Smooth muscle cell (in vitro differentiated cells): ENCODE measurements around the gene CDX2. TPM values are rescaled to one million over a fixed set of nuclear protein-coding genes. Genes with fewer than 3 reads are reported as not detected.

ENCODE experiments used
- DNase-seq: peaks from one replicate; lab custom pipeline; 2025; ENCODE audit not compliant: unreplicated experiment; lab: John Stamatoyannopoulos, UW
- H2AFZ ChIP-seq: fragments of 200-600 bp; sonication (generic); 2 replicates; pipeline ENCODE4 v1.6.0; 2016; ENCODE audit warnings: antibody characterized with exemption, low read depth, mild to moderate bottlenecking
- H3F3A ChIP-seq: fragments of 200-600 bp; sonication (generic); 2 replicates; pipeline ENCODE4 v1.6.0; 2017; ENCODE audit warnings: antibody characterized with exemption, low read depth
- H3K27ac ChIP-seq: fragments of 200-600 bp; sonication (generic); 2 replicates; pipeline ENCODE4 v1.5.1; 2016; ENCODE audit warnings: low read depth, mild to moderate bottlenecking
- H3K27me3 ChIP-seq: fragments of 200-600 bp; sonication (generic); 2 replicates; pipeline ENCODE4 v1.6.1; 2016; ENCODE audit warnings: low read depth, mild to moderate bottlenecking
- H3K36me3 ChIP-seq: fragments of 200-600 bp; sonication (generic); 2 replicates; pipeline ENCODE4 v1.5.1; 2016; ENCODE audit warnings: low read depth
- H3K4me1 ChIP-seq: fragments of 200-600 bp; sonication (generic); 2 replicates; pipeline ENCODE4 v1.5.1; 2016; ENCODE audit warnings: low read depth
- H3K4me2 ChIP-seq: fragments of 200-600 bp; sonication (generic); 2 replicates; pipeline ENCODE4 v1.6.0; 2016; ENCODE audit warnings: mild to moderate bottlenecking
- H3K4me3 ChIP-seq: fragments of 200-600 bp; sonication (generic); 2 replicates; pipeline ENCODE4 v1.5.1; 2016; ENCODE audit warnings: mild to moderate bottlenecking
- H3K79me2 ChIP-seq: fragments of 200-600 bp; sonication (generic); 2 replicates; pipeline ENCODE4 v1.6.0; 2016; ENCODE audit warnings: low read depth, mild to moderate bottlenecking
- H3K9ac ChIP-seq: fragments of 200-600 bp; sonication (generic); 2 replicates; pipeline ENCODE4 v1.6.0; 2016; ENCODE audit warnings: low read depth
- H3K9me3 ChIP-seq: fragments of 200-600 bp; sonication (generic); replicated peaks from 2 replicates; pipeline ENCODE4 v1.5.1; 2016; ENCODE audit warnings: low read depth
- H4K20me1 ChIP-seq: fragments of 200-600 bp; sonication (generic); 2 replicates; pipeline ENCODE4 v1.6.0; 2016; ENCODE audit warnings: low read depth
- CTCF ChIP-seq: fragments of 200-600 bp; sonication (generic); IDR thresholded peaks from 2 replicates; pipeline ENCODE4 v1.5.1; 2017; ENCODE audit warnings: borderline replicate concordance, mild to moderate bottlenecking, antibody characterized with exemption; ENCODE audit not compliant: insufficient read depth, poor library complexity, severe bottlenecking
- WGBS: methylation state at CpG from one replicate; pipeline ENCODE4 v1.1.7; 2016; ENCODE audit warnings: low lambda C conversion rate; 5-methylcytosine and 5-hydroxymethylcytosine counted together
- polyA plus RNA-seq: library from polyadenylated mRNA; unstranded; fragments of >200 nt; fragmentation: Nextera tagmentation; extraction: Ambion mirVana; gene quantifications from 2 replicates; pipeline ENCODE4 v1.2.1, GENCODE V29; 2016
- total RNA-seq: library from RNA; depleted of rRNA; stranded (reverse); fragments of >200 nt; gene quantifications from 2 replicates; pipeline ENCODE4 v1.2.3, GENCODE V29; 2014

CDX2 gene
- total and polyA plus RNA-seq, 2 experiments from 2014 or later = 0.04 to 0.31 TPM

- H3F3A ChIP-seq = no peaks in the 10 kb centered on the region
- H3K9me3 ChIP-seq = no peaks in the 10 kb centered on the region
- no peaks in the 10 kb centered on the region for H3K79me2 ChIP-seq
- no peak overlapping the region for H2AFZ ChIP-seq
- WGBS = 7% methylated on average over 48 of the region's 53 CpGs
- no peaks in the 10 kb centered on the region for H4K20me1 ChIP-seq
- DNase-seq = no peak
- H3K27me3 ChIP-seq = peaks cover 100% of the 10 kb centered on the region
- peak overlapping the region; percentile 38 for H3K4me2 ChIP-seq
- no peak overlapping the region for H3K4me3 ChIP-seq
- no peak for TF ChIP-seq CTCF
- no peak overlapping the region for H3K9ac ChIP-seq
- no peaks in the 10 kb centered on the region for H3K36me3 ChIP-seq
- H3K27ac ChIP-seq = no peak overlapping the region
- H3K4me1 ChIP-seq = peaks cover 42% of the 10 kb centered on the region
These were observed 1.5 kb upstream of the CDX2 start for GRCh38 chr13:27970382-27971235.

DNA sequence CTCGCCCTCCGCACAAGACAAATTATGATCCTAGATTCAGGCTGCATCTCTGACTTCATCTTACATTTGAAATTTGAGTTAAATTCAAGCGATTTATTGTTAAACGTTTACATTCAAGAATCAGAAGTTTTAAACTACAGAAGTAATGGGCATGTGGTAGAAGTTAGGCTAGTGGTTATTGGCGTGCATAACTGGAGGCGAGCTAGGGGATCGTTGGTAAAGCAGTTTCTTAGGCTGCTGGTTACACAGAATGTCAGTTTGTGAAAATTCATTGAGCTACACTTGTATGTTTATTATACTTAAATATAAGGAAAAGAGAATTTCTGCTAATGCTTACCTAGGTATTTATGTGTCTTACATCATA, 733 bp upstream of the CDX2 start:
- Histone ChIP-seq H3K27ac (no peak overlapping the region), H3K36me3 (no peaks in the 10 kb centered on the region), H3K9me3 (no peaks in the 10 kb centered on the region), H3K4me2 (no peak overlapping the region), H3K4me1 (peaks cover 42% of the 10 kb centered on the region), H3F3A (no peaks in the 10 kb centered on the region), H4K20me1 (no peaks in the 10 kb centered on the region), H3K27me3 (peaks cover 100% of the 10 kb centered on the region), H2AFZ (no peak overlapping the region), H3K4me3 (peak overlapping the region; percentile 43), H3K9ac (no peak overlapping the region), H3K79me2 (no peaks in the 10 kb centered on the region)
- 16% methylated on average over 7 of the region's 7 CpGs for WGBS
- no peak for TF ChIP-seq CTCF
- DNase-seq = no peak

- Histone ChIP-seq H3F3A (no peaks in the 10 kb centered on the region), H3K36me3 (no peaks in the 10 kb centered on the region), H3K79me2 (no peaks in the 10 kb centered on the region), H3K9me3 (no peaks in the 10 kb centered on the region), H3K4me3 (peak overlapping the region; percentile 43), H3K27ac (no peak overlapping the region), H3K4me1 (peaks cover 42% of the 10 kb centered on the region), H4K20me1 (no peaks in the 10 kb centered on the region), H2AFZ (no peak overlapping the region), H3K9ac (no peak overlapping the region), H3K4me2 (peak overlapping the region; percentile 81), H3K27me3 (peaks cover 100% of the 10 kb centered on the region)
- WGBS = 2% methylated on average over 80 of the region's 86 CpGs
- TF ChIP-seq CTCF = no peak
- no peak for DNase-seq
These were observed 616 bp downstream of the CDX2 start for GRCh38 chr13:27968316-27969081.
